ENCODE results near the gene PSMG3. TPM values are rescaled to one million over a fixed set of nuclear protein-coding genes. Genes with fewer than 3 reads are reported as not detected.
A peak's percentile ranks its signal among the peaks of the same experiment; 100 is the strongest.

The PSMG3 gene
- total RNA-seq, 1 experiment from 2014 or later, result 33.3 TPM

DNA sequence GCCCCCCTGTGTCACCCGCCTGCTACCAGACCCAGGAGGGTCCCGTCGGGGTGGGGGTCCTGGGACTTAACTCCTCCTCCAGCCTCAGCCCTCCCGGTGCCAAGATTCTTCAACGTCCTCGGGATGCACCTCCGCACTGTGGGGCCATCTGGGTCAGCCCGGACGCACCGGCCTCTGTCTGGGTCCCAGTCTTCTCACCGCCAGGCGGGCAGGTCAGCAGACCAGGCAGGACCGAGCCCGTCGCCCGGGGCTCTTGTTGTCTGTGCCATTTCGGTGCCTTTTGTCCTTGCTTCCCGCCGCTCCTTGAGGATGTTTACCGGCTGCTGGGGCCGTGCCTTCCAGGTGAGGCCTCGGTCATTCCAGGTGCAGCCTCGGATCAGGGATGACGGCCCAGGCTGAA lies 32.1 kb upstream of the PSMG3 start:
- Mint-ChIP-seq H3K36me3 (no peaks in the 10 kb centered on the region), H3K9me3 (no peaks in the 10 kb centered on the region), H3K27me3 (ENCODE audit: low read depth) (no peaks in the 10 kb centered on the region; the same call in 1 of the 2 replicates), H3K4me3 (no peak overlapping the region), H3K4me1 (no peaks in the 10 kb centered on the region), H3K27ac (no peak overlapping the region)
- ChIA-PET CTCF (no interaction called here), POLR2A (no interaction called here)
- DNase-seq (ENCODE audit: low spot score), result no peak
- TF ChIP-seq SMAD3 (CRISPR knock-in tag; IDR thresholded peaks at IDR 0.05; ENCODE audit: borderline replicate concordance) (no peak), FOXJ3 (CRISPR knock-in tag; IDR thresholded peaks at IDR 0.05; ENCODE audit: borderline replicate concordance) (no peak), TCF7 (CRISPR knock-in tag; IDR thresholded peaks at IDR 0.05; ENCODE audit: low read depth) (no peak)
- ATAC-seq, result no peak

DNA sequence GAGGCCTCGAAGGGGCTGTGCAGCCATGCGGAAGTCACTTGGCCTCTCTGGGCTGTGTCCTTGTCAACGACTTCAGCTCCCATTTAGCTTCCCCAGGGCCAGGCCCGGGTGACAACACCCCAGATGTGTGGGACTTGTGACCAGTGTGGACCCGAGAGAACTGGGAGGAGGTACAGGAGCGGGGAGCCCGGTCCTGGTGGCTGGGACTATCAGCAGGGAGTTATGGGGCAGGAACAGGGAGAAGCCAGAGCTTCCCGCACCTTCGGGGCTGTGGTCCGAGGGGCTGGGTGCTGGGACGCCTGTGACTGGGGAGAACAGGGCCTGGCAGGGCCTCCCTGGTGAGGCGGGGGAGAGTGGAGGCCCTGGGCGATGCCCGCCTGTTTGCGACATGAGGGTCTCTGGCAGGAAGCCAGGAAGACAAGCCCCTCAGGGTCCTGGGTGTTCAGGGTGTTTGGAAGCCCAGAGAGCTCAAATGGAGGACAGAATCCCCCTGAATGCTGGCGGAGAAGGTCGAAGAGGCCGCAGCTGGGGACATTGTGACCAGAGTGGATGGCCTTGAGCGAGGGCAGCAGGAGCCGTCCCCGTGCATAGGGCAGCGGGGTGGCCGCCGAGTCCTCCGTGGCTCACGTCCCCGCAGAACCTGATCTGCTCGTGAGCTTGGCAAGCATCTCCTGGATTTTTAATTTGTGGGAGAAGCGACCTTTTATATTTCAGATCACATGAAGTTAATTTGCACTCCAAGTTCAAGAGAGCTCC lies 30.0 kb upstream of the PSMG3 start:
- ChIA-PET CTCF (interaction anchor here (0.8 kb wide), 1 partner anchor 44 kb away, joined by 3 read pairs; the partner anchor contains the start of gene TMEM184A), POLR2A (no interaction called here)
- no peak overlapping the region for H3K4me3 Mint-ChIP-seq
- H3K27me3 Mint-ChIP-seq (ENCODE audit: low read depth), result peaks cover 2% of the 10 kb centered on the region; the same call in 1 of the 2 replicates
- ATAC-seq (no peak), DNase-seq (ENCODE audit: low spot score) (no peak)
- H3K27ac Mint-ChIP-seq, result no peak overlapping the region
- no peaks in the 10 kb centered on the region for H3K9me3 Mint-ChIP-seq
- H3K4me1 Mint-ChIP-seq, result no peaks in the 10 kb centered on the region
- no peaks in the 10 kb centered on the region for H3K36me3 Mint-ChIP-seq
- no peak for TF ChIP-seq TP53 (CRISPR knock-in tag; IDR thresholded peaks at IDR 0.05)
- no peak for TF ChIP-seq ZNF263 (CRISPR knock-in tag; IDR thresholded peaks at IDR 0.05; ENCODE audit: low read depth)

DNA sequence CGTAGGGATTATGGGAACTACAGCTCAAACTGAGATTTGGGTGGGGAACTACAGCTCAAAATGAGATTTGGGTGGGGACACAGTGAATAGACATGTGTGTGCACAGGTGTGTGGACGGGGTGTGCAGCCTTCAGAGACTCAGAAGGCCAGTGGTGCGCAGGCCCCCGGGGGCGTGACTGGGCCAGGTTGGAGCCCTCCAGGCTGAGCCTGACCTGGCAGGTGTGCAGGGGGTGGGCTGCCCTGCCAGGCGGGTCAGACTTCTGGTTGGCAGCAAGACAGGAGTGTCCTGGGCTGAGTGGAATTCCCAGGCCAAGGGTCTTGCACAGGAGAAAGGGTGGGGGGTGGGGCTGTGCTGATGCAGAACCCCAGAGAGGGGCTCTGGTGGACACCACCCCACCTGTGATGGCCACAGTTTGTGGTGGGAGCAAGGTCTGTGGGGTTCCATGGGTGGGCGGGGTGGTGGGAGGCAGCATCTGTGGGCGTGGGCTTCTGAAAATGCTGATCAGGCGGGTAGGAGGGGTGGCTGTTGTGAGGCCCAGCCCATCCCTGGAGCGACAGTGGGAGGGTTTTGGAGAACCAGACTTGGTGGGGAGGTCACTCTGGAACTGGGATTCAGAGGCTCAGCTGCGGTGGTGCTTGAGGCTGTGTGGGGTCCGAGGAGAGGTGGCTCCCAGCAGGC lies 29.3 kb upstream of the PSMG3 start:
- CTCF ChIA-PET, result interaction anchor here (0.8 kb wide), 1 partner anchor 43 kb away, joined by 3 read pairs; the partner anchor contains the start of gene TMEM184A
- POLR2A ChIA-PET, result interaction anchor here (0.6 kb wide), 1 partner anchor 43 kb away, joined by 4 read pairs; no protein-coding TSS in a partner anchor
- Mint-ChIP-seq H3K36me3 (no peaks in the 10 kb centered on the region), H3K4me1 (no peaks in the 10 kb centered on the region), H3K27me3 (ENCODE audit: low read depth) (peaks cover 2% of the 10 kb centered on the region; the same call in 1 of the 2 replicates), H3K4me3 (no peak overlapping the region), H3K9me3 (no peaks in the 10 kb centered on the region), H3K27ac (no peak overlapping the region)
- ATAC-seq (no peak), DNase-seq (ENCODE audit: low spot score) (no peak)
- TF ChIP-seq NR3C1 (CRISPR knock-in tag; conservative IDR thresholded peaks at IDR 0.05; ENCODE audit: low read depth), result no peak
- TF ChIP-seq, protein P1, sequence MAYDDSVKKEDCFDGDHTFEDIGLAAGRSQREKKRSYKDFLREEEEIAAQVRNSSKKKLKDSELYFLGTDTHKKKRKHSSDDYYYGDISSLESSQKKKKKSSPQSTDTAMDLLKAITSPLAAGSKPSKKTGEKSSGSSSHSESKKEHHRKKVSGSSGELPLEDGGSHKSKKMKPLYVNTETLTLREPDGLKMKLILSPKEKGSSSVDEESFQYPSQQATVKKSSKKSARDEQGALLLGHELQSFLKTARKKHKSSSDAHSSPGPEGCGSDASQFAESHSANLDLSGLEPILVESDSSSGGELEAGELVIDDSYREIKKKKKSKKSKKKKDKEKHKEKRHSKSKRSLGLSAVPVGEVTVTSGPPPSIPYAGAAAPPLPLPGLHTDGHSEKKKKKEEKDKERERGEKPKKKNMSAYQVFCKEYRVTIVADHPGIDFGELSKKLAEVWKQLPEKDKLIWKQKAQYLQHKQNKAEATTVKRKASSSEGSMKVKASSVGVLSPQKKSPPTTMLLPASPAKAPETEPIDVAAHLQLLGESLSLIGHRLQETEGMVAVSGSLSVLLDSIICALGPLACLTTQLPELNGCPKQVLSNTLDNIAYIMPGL (CRISPR knock-in tag; IDR thresholded peaks at IDR 0.05), result no peak

DNA sequence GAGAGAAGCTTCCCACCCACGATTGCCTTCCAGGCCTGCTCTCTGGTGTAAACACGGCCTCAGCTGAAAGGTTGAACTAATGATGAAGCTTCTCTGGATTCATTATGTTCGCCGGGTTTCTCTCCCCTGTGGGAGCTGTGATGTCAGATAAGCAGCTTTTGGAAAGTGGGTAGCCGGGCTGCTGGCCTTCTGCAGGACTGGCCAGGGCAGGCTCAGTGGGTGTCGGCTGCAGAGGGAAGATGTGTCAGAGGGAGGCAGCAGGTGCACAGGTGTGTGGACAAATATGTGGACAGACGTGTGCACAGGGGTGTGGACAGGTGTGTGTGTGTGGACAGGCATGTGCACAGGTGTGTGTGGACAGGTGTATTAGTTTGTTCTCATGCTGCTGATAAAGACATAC lies 28.5 kb upstream of the PSMG3 start:
- Mint-ChIP-seq H3K4me3 (no peak overlapping the region), H3K27ac (0 out of 2 replicates have a peak overlapping the region, but pooled peaks have one; percentile 36), H3K4me1 (no peaks in the 10 kb centered on the region), H3K27me3 (ENCODE audit: low read depth) (peaks cover 2% of the 10 kb centered on the region; the same call in 1 of the 2 replicates), H3K36me3 (no peaks in the 10 kb centered on the region), H3K9me3 (no peaks in the 10 kb centered on the region)
- ChIA-PET CTCF (no interaction called here), POLR2A (no interaction called here)
- TF ChIP-seq, protein P2, sequence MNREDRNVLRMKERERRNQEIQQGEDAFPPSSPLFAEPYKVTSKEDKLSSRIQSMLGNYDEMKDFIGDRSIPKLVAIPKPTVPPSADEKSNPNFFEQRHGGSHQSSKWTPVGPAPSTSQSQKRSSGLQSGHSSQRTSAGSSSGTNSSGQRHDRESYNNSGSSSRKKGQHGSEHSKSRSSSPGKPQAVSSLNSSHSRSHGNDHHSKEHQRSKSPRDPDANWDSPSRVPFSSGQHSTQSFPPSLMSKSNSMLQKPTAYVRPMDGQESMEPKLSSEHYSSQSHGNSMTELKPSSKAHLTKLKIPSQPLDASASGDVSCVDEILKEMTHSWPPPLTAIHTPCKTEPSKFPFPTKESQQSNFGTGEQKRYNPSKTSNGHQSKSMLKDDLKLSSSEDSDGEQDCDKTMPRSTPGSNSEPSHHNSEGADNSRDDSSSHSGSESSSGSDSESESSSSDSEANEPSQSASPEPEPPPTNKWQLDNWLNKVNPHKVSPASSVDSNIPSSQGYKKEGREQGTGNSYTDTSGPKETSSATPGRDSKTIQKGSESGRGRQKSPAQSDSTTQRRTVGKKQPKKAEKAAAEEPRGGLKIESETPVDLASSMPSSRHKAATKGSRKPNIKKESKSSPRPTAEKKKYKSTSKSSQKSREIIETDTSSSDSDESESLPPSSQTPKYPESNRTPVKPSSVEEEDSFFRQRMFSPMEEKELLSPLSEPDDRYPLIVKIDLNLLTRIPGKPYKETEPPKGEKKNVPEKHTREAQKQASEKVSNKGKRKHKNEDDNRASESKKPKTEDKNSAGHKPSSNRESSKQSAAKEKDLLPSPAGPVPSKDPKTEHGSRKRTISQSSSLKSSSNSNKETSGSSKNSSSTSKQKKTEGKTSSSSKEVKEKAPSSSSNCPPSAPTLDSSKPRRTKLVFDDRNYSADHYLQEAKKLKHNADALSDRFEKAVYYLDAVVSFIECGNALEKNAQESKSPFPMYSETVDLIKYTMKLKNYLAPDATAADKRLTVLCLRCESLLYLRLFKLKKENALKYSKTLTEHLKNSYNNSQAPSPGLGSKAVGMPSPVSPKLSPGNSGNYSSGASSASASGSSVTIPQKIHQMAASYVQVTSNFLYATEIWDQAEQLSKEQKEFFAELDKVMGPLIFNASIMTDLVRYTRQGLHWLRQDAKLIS (CRISPR knock-in tag; IDR thresholded peaks at IDR 0.05; ENCODE audit: borderline replicate concordance), result no peak
- TF ChIP-seq, protein P3, sequence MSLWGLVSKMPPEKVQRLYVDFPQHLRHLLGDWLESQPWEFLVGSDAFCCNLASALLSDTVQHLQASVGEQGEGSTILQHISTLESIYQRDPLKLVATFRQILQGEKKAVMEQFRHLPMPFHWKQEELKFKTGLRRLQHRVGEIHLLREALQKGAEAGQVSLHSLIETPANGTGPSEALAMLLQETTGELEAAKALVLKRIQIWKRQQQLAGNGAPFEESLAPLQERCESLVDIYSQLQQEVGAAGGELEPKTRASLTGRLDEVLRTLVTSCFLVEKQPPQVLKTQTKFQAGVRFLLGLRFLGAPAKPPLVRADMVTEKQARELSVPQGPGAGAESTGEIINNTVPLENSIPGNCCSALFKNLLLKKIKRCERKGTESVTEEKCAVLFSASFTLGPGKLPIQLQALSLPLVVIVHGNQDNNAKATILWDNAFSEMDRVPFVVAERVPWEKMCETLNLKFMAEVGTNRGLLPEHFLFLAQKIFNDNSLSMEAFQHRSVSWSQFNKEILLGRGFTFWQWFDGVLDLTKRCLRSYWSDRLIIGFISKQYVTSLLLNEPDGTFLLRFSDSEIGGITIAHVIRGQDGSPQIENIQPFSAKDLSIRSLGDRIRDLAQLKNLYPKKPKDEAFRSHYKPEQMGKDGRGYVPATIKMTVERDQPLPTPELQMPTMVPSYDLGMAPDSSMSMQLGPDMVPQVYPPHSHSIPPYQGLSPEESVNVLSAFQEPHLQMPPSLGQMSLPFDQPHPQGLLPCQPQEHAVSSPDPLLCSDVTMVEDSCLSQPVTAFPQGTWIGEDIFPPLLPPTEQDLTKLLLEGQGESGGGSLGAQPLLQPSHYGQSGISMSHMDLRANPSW (CRISPR knock-in tag; conservative IDR thresholded peaks at IDR 0.05; ENCODE audit: low read depth), result no peak
- no peak for TF ChIP-seq ZNF121 (CRISPR knock-in tag; IDR thresholded peaks at IDR 0.05)
- TF ChIP-seq, protein P4, sequence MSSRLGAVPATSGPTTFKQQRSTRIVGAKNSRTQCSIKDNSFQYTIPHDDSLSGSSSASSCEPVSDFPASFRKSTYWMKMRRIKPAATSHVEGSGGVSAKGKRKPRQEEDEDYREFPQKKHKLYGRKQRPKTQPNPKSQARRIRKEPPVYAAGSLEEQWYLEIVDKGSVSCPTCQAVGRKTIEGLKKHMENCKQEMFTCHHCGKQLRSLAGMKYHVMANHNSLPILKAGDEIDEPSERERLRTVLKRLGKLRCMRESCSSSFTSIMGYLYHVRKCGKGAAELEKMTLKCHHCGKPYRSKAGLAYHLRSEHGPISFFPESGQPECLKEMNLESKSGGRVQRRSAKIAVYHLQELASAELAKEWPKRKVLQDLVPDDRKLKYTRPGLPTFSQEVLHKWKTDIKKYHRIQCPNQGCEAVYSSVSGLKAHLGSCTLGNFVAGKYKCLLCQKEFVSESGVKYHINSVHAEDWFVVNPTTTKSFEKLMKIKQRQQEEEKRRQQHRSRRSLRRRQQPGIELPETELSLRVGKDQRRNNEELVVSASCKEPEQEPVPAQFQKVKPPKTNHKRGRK (CRISPR knock-in tag; IDR thresholded peaks at IDR 0.05; ENCODE audit: borderline replicate concordance), result no peak
- TF ChIP-seq JAZF1 (CRISPR knock-in tag; IDR thresholded peaks at IDR 0.05), result no peak
- no peak for TF ChIP-seq GRHL2 (CRISPR knock-in tag; IDR thresholded peaks at IDR 0.05; ENCODE audit: insufficient replicate concordance, severe bottlenecking)
- no peak for TF ChIP-seq CREB1 (CRISPR knock-in tag; IDR thresholded peaks at IDR 0.05)
- DNase-seq (ENCODE audit: low spot score) (no peak), ATAC-seq (no peak)
